Activated CD8-positive, alpha-beta memory T cell treated with anti-CD3 and anti-CD28 coated beads for 48 hours (primary cell): ENCODE results near the gene PSME2.

Source experiments
- DNase-seq, 3 experiments: peaks; one replicate each; pipeline ENCODE4 v3.0.0-alpha.2; 2020; ENCODE audit warnings: low read depth in 2 of 3, low spot score in 2 of 3

The PSME2 gene

GRCh38 chr14:24156840-24157239 lies 10.4 kb upstream of the PSME2 start:
- no peak for DNase-seq

- no peak for DNase-seq
Measured at GRCh38 chr14:24155100-24155499, 8.7 kb upstream of the PSME2 start.

GRCh38 chr14:24151404-24152080 lies 5.1 kb upstream of the PSME2 start:
- DNase-seq, result no peak

- DNase-seq, result no peak
Measured at GRCh38 chr14:24150993-24151392, 4.6 kb upstream of the PSME2 start.

- no peak for DNase-seq
Measured at GRCh38 chr14:24150567-24150966, 4.2 kb upstream of the PSME2 start.

- DNase-seq, result no peak
Measured at GRCh38 chr14:24150061-24150460, 3.7 kb upstream of the PSME2 start.

GRCh38 chr14:24149302-24149969 lies 3.0 kb upstream of the PSME2 start:
- no peak for DNase-seq

GRCh38 chr14:24147761-24148428 lies 1.5 kb upstream of the PSME2 start:
- no peak for DNase-seq

GRCh38 chr14:24146978-24147760 lies 759 bp upstream of the PSME2 start, which contains the start of gene RNF31:
RNF31 (plus strand) TSS chr14:24147498; CDS start chr14:24147699, 201 bp downstream.
- DNase-seq, result peak; percentile 82 to 93 (median 84)

GRCh38 chr14:24145690-24146452 lies 539 bp downstream of the PSME2 start:
- no peak for DNase-seq

GRCh38 chr14:24145219-24145618 lies 1.2 kb downstream of the PSME2 start:
- DNase-seq, result no peak

GRCh38 chr14:24144451-24144850 lies 2.0 kb downstream of the PSME2 start:
- DNase-seq, result no peak

- no peak for DNase-seq
Measured at GRCh38 chr14:24143511-24143910, 2.9 kb downstream of the PSME2 start.

- peak; percentile 97 to 98 (median 97) for DNase-seq
Measured at GRCh38 chr14:24141097-24141880, 5.1 kb downstream of the PSME2 start, which contains the start of gene EMC9. EMC9 (minus strand) TSS chr14:24141591; CDS start chr14:24141304, 287 bp downstream.

GRCh38 chr14:24139272-24139934 lies 7.0 kb downstream of the PSME2 start:
- DNase-seq, result no peak

GRCh38 chr14:24138396-24139271 lies 7.8 kb downstream of the PSME2 start:
- no peak for DNase-seq

GRCh38 chr14:24137529-24138395 lies 8.6 kb downstream of the PSME2 start:
- DNase-seq, result no peak
